Measurements from ENCODE around the gene MSANTD4. TPM values are rescaled to one million over a fixed set of nuclear protein-coding genes. Genes with fewer than 3 reads are reported as not detected.

The MSANTD4 gene
- total RNA-seq, 2 donors from 2014 or later: 11.5 to 22.5 TPM

DNA sequence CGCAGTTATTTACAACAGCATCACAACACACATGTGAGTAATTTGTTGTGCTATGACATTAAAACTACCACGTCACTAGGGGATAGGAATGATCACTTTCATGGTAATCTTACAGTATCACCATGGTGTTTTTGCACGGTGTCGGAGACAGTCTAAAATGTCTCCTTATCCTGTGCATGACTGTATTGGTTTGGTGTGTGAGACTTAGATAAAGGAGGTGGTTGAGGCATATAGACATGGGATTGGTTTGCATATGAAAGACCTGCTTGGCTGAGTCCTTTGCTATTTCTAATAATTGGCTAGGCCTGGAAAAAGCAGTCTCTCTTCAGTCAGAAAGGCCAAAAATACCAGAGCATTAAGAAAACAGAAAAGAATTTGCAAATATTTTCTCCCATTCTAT lies 30.2 kb downstream of the MSANTD4 start:
- intact Hi-C loops (cut with DNase I): no loop called here
- no peaks in the 10 kb centered on the region for H3K9me3 ChIP-seq
- no peak overlapping the region for H3K27ac ChIP-seq
- no peak for TF ChIP-seq POLR2A (IDR thresholded peaks at IDR 0.05)
- TF ChIP-seq, protein P1, sequence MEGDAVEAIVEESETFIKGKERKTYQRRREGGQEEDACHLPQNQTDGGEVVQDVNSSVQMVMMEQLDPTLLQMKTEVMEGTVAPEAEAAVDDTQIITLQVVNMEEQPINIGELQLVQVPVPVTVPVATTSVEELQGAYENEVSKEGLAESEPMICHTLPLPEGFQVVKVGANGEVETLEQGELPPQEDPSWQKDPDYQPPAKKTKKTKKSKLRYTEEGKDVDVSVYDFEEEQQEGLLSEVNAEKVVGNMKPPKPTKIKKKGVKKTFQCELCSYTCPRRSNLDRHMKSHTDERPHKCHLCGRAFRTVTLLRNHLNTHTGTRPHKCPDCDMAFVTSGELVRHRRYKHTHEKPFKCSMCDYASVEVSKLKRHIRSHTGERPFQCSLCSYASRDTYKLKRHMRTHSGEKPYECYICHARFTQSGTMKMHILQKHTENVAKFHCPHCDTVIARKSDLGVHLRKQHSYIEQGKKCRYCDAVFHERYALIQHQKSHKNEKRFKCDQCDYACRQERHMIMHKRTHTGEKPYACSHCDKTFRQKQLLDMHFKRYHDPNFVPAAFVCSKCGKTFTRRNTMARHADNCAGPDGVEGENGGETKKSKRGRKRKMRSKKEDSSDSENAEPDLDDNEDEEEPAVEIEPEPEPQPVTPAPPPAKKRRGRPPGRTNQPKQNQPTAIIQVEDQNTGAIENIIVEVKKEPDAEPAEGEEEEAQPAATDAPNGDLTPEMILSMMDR (IDR thresholded peaks at IDR 0.05): no peak
- no peak for TF ChIP-seq POLR2AphosphoS5 (IDR thresholded peaks at IDR 0.05)
- H3K27me3 ChIP-seq (replicated peaks; ENCODE audit: insufficient read depth): no peaks in the 10 kb centered on the region
- no peak overlapping the region for H3K4me3 ChIP-seq
- no peak for DNase-seq (ENCODE audit: low spot score)
- WGBS: 99% methylated on average over 4 of the region's 4 CpGs
- no peaks in the 10 kb centered on the region for H3K36me3 ChIP-seq
- no peaks in the 10 kb centered on the region for H3K4me1 ChIP-seq (replicated peaks)

DNA sequence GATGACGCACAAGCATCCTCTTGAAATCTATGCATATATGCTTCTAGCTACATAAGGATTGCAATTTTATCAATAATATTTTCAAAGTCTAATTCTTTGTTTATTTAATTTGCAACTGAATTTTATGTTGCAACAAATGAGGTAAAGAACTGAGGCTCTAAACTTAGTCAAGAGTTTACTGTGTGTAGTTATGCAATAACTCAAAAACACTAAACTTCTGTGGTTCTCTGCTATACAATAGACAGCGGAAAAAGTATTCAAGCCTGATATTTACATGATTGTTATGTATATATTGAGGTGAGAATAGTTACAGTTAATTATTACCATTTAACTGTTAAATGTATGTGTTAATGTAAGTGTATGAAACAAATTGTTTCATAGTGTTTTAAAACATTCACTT lies 32.9 kb downstream of the MSANTD4 start:
- Histone ChIP-seq H3K4me3 (no peak overlapping the region), H3K27me3 (replicated peaks; ENCODE audit: insufficient read depth) (no peaks in the 10 kb centered on the region)

DNA sequence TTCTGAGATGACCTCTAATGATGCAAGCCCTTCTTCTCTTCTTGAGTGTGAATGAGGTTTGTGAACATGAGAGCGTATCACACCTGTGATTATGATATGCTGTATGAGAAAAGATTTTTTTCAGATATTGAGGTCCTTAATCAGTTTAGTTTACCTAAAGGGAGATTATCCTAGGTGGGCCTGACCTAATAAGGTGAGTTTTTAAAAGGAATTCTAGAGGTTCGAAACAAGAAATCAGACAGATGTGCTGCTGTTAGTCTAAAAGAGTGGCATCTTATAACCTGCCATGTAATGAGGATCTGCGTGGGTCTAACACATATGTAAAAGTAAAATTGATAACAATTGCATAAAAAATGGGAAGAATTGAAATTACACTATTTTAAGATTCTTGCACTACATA lies 33.8 kb downstream of the MSANTD4 start:
- no peak for TF ChIP-seq POLR2AphosphoS5 (IDR thresholded peaks at IDR 0.05)
- TF ChIP-seq, protein P1 (IDR thresholded peaks at IDR 0.05): no peak
- no peak for TF ChIP-seq POLR2A (IDR thresholded peaks at IDR 0.05)
- H3K4me3 ChIP-seq: no peak overlapping the region
- intact Hi-C loops (cut with DNase I): no loop called here
- DNase-seq (ENCODE audit: low spot score): no peak
- 98% methylated on average over 3 of the region's 3 CpGs for WGBS
- no peaks in the 10 kb centered on the region for H3K9me3 ChIP-seq
- no peaks in the 10 kb centered on the region for H3K4me1 ChIP-seq (replicated peaks)
- no peaks in the 10 kb centered on the region for H3K36me3 ChIP-seq
- no peaks in the 10 kb centered on the region for H3K27me3 ChIP-seq (replicated peaks; ENCODE audit: insufficient read depth)
- no peak overlapping the region for H3K27ac ChIP-seq

More for the DNA sequence above, 32.9 kb downstream of the MSANTD4 start:
- TF ChIP-seq POLR2A (IDR thresholded peaks at IDR 0.05): no peak
- TF ChIP-seq, protein P1 (IDR thresholded peaks at IDR 0.05): no peak
- no peak for TF ChIP-seq POLR2AphosphoS5 (IDR thresholded peaks at IDR 0.05)
- 86% methylated on average over 2 of the region's 2 CpGs for WGBS
- no peaks in the 10 kb centered on the region for H3K9me3 ChIP-seq
- no peak overlapping the region for H3K27ac ChIP-seq
- H3K36me3 ChIP-seq: no peaks in the 10 kb centered on the region
- no peak for DNase-seq (ENCODE audit: low spot score)
- no peaks in the 10 kb centered on the region for H3K4me1 ChIP-seq (replicated peaks)
- intact Hi-C loops (cut with DNase I): no loop called here

DNA sequence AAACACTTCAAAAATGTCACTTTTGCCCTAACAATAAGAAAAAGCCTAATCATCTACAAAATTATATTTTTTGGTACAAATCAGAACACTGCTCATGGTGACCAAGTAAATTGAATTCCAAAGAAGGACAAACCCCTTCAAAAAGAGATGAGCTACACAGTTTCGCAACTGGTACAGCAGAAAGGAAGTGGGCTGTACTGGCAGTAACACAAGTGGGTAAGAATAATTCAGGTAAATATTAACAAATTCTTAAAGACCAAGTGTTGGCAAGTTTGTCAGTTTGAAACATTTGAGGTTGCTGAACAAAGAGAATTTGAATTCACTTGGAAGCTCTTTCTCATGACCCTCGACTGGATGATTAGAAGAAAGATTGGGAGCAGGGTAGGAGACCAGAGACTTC lies 35.5 kb downstream of the MSANTD4 start:
- H3K4me3 ChIP-seq: no peak overlapping the region
- WGBS: 76% methylated on average over 2 of the region's 2 CpGs
- no peaks in the 10 kb centered on the region for H3K36me3 ChIP-seq
- H3K4me1 ChIP-seq (replicated peaks): no peaks in the 10 kb centered on the region
- intact Hi-C loops (cut with DNase I): no loop called here
- no peak for DNase-seq (ENCODE audit: low spot score)
- no peaks in the 10 kb centered on the region for H3K27me3 ChIP-seq (replicated peaks; ENCODE audit: insufficient read depth)
- TF ChIP-seq, protein P1 (IDR thresholded peaks at IDR 0.05): no peak
- no peak for TF ChIP-seq POLR2A (IDR thresholded peaks at IDR 0.05)
- TF ChIP-seq POLR2AphosphoS5 (IDR thresholded peaks at IDR 0.05): no peak
- no peaks in the 10 kb centered on the region for H3K9me3 ChIP-seq
- H3K27ac ChIP-seq: no peak overlapping the region

DNA sequence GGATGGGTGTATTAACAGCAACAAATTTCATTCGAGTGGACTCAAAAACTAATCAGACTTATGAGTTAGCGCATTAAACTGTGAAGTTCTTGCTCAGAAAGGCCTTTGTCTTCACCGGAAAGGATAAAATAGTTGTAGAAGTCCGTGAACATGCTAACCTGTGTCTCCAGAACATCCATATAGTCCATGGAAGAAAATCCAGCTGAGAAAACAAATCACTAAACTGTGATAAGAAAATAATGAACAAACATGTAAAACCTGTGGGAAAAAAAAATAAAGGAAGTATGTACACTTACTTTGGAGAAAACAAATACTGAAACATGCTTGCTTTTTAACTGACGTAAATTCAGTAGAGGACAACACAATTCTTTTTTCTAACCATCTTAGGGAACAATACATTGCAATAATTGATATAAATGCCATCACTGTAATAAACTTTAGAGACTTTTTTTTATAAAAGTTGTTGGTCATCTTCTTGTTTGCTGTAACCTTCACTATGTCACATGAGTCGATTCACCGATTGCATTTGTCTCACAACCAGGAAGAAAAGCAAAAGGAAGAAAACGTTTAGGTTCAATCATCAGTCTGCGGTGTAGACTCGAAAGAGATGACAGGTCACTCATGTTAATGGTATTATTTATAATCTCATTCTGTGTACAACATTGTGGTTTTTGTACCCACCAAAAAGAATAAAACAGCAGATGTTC lies 41.9 kb downstream of the MSANTD4 start:
- WGBS: 91% methylated on average over 10 of the region's 10 CpGs
- TF ChIP-seq POLR2AphosphoS5 (IDR thresholded peaks at IDR 0.05): no peak
- TF ChIP-seq, protein P1 (IDR thresholded peaks at IDR 0.05): no peak
- TF ChIP-seq POLR2A (IDR thresholded peaks at IDR 0.05): no peak
- Histone ChIP-seq H3K27me3 (replicated peaks; ENCODE audit: insufficient read depth) (no peaks in the 10 kb centered on the region), H3K4me1 (replicated peaks) (no peaks in the 10 kb centered on the region), H3K9me3 (no peaks in the 10 kb centered on the region), H3K36me3 (no peaks in the 10 kb centered on the region), H3K4me3 (no peak overlapping the region), H3K27ac (no peak overlapping the region)
- DNase-seq (ENCODE audit: low spot score): no peak
- intact Hi-C loops (cut with DNase I): no loop called here

Measured in prostate gland (tissue), 2 donors.